T-helper 17 cell (primary cell): ENCODE results near the gene CRTC2. TPM values are rescaled to one million over a fixed set of nuclear protein-coding genes. Genes with fewer than 3 reads are reported as not detected.
"Not testable (repeated sequence)": the region's sequence is repeated elsewhere in the genome, so short reads cannot be mapped to it uniquely, and the experiment has no call there.

Source experiments
- ATAC-seq: fragments of 150-1000 bp; cut with Tn5 transposase; 2 replicates; pipeline ENCODE4 v1.10.0; 2021; ENCODE audit warnings: mild to moderate bottlenecking, moderate library complexity
- DNase-seq, 3 donors: peaks; one replicate each; pipeline versions ENCODE4 v3.0.0 to v3.0.0-alpha.2; 2020 to 2021
- H3K9me3 ChIP-seq: one replicate; pipeline ENCODE4 v1.7.0; 2013; ENCODE audit warnings: low read length, mild to moderate bottlenecking; ENCODE audit not compliant: control insufficient read depth, poor library complexity, severe bottlenecking
- H3K27ac Mint-ChIP-seq: one replicate; pipeline ENCODE4 v1.8.0; 2022; ENCODE audit warnings: mild to moderate bottlenecking, moderate library complexity, mixed read lengths
- H3K27me3 Mint-ChIP-seq: one replicate; pipeline ENCODE4 v1.8.0; 2022; ENCODE audit warnings: mixed read lengths
- H3K36me3 Mint-ChIP-seq: one replicate; pipeline ENCODE4 v1.8.0; 2022; ENCODE audit warnings: low read depth, mixed read lengths
- H3K4me1 Mint-ChIP-seq: one replicate; pipeline ENCODE4 v1.8.0; 2022; ENCODE audit warnings: mild to moderate bottlenecking, mixed read lengths
- H3K4me3 Mint-ChIP-seq: one replicate; pipeline ENCODE4 v1.8.0; 2022; ENCODE audit warnings: mild to moderate bottlenecking, moderate library complexity, mixed read lengths
- total RNA-seq, 4 donors: library from RNA in 2 of 4; stranded (reverse) in 2 of 4; gene quantifications; one replicate each; pipeline ENCODE4 v1.2.3 and lab custom pipeline; 2022 to 2026

CRTC2 gene
- total RNA-seq (100 to 1,000 TPM; 133 to 151 TPM), total RNA-seq (lab: John Stamatoyannopoulos, UW) (31.1 to 42.3 reads per million in 2 donors)

- Mint-ChIP-seq H3K4me1 (peaks cover 46% of the 10 kb centered on the region), H3K36me3 (peaks cover 10% of the 10 kb centered on the region), H3K4me3 (peak within 1 kb of the TSS; percentile 97), H3K27ac (peak within 1 kb of the TSS; percentile 96), H3K27me3 (no peaks in the 10 kb centered on the region)
- ATAC-seq (peak; percentile 91), DNase-seq (peak; percentile 91 to 95 (median 94))
- no peaks in the 10 kb centered on the region for H3K9me3 ChIP-seq
Observed at GRCh38 chr1:153958111-153958960, at the start of gene CRTC2. CRTC2 (minus strand) TSS chr1:153958612; CDS start chr1:153958497, 115 bp downstream.

GRCh38 chr1:154006136-154006535 lies 47.7 kb upstream of the CRTC2 start:
- no peak for ATAC-seq
- Mint-ChIP-seq H3K36me3 (peaks cover 3% of the 10 kb centered on the region), H3K4me3 (no peak overlapping the region), H3K27me3 (no peaks in the 10 kb centered on the region), H3K27ac (no peak overlapping the region), H3K4me1 (no peaks in the 10 kb centered on the region)
- DNase-seq = no peak
- no peaks in the 10 kb centered on the region for H3K9me3 ChIP-seq

DNA sequence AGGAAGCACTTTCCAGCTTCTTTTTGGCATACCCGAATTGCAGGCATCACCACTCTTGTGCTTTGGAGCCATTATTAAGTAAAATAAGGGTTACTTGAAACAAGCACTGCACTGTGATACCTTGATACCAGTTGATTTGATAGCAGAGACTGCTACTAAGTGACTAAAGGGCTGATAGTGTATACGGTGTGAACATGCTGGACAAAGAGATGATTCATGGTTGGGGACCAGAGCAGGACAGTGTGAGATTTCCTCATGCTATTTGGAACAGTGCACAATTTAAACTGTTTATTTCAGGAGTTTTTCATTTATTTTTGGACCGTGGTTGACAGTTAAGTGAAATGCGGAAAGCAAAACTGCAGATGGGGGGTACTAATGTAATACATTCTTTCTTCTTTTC lies 42.0 kb upstream of the CRTC2 start:
- Mint-ChIP-seq H3K27me3 (no peaks in the 10 kb centered on the region), H3K4me3 (no peak overlapping the region), H3K36me3 (no peaks in the 10 kb centered on the region), H3K4me1 (no peaks in the 10 kb centered on the region), H3K27ac (no peak overlapping the region)
- H3K9me3 ChIP-seq = no peaks in the 10 kb centered on the region
- no peak for ATAC-seq
- no peak for DNase-seq

- DNase-seq, H3K27me3 Mint-ChIP-seq, ATAC-seq, H3K9me3 ChIP-seq, H3K4me3 Mint-ChIP-seq, H3K36me3 Mint-ChIP-seq, H3K4me1 Mint-ChIP-seq: not testable (repeated sequence)
- H3K27ac Mint-ChIP-seq = peak overlapping the region; percentile 68
Observed at GRCh38 chr1:153996882-153997281, 38.5 kb upstream of the CRTC2 start.

- H3K27me3 Mint-ChIP-seq = no peaks in the 10 kb centered on the region
- DNase-seq (no peak), ATAC-seq (no peak)
- peaks cover 10% of the 10 kb centered on the region for H3K36me3 Mint-ChIP-seq
- no peak overlapping the region for H3K27ac Mint-ChIP-seq
- H3K9me3 ChIP-seq = no peaks in the 10 kb centered on the region
- peaks cover 19% of the 10 kb centered on the region for H3K4me1 Mint-ChIP-seq
- no peak overlapping the region for H3K4me3 Mint-ChIP-seq
Observed at GRCh38 chr1:153995640-153996039, 37.2 kb upstream of the CRTC2 start.

DNA sequence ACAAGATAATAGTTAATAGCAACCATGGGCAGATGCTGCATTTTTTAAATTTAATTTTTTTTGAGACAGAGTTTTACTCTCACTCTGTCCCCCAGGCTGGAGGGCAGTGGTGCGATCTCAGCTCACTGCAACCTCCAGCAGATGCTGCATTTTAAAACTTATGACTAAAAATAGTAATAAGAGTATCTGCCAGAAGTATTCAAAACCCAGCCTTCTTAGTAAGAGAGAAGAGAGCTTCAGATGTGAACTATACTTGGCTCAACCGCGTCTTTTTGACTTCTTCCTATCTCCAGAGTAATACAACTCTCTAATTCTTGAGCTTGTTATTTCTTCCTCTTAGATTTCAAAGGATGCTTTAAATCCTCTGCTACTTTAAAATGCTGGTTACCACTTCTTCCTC lies 36.8 kb upstream of the CRTC2 start:
- H3K4me1 Mint-ChIP-seq = peaks cover 23% of the 10 kb centered on the region
- no peak overlapping the region for H3K4me3 Mint-ChIP-seq
- ATAC-seq (no peak), DNase-seq (no peak)
- H3K36me3 Mint-ChIP-seq = peaks cover 11% of the 10 kb centered on the region
- H3K9me3 ChIP-seq = no peaks in the 10 kb centered on the region
- no peaks in the 10 kb centered on the region for H3K27me3 Mint-ChIP-seq
- H3K27ac Mint-ChIP-seq = peak overlapping the region; percentile 77

DNA sequence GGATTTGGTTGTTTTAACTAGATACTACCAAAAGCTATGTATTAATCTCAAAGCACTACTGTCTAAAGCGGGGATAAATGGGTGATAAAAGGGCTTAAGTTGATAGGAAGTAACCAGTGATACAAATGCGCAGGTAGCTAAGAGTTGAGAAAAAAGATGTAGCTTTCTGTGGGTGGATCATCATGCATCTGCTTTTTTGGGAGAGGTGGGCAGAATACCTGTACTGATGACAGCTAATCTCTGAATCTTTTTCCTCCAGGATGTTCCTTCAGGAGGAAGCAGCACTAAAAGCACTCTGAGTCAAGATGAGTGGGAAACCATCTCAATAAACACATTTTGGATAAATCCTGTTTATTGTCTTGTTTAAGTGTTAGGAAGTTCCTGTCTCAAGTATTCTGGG lies 33.4 kb upstream of the CRTC2 start:
- H3K9me3 ChIP-seq = no peaks in the 10 kb centered on the region
- ATAC-seq (no peak), DNase-seq (no peak)
- peak overlapping the region; percentile 98 for H3K27ac Mint-ChIP-seq
- H3K4me3 Mint-ChIP-seq = peak overlapping the region; percentile 97
- peaks cover 11% of the 10 kb centered on the region for H3K36me3 Mint-ChIP-seq
- H3K4me1 Mint-ChIP-seq = peaks cover 26% of the 10 kb centered on the region
- no peaks in the 10 kb centered on the region for H3K27me3 Mint-ChIP-seq

GRCh38 chr1:153991151-153991630 lies 32.8 kb upstream of the CRTC2 start:
- peak overlapping the region; percentile 98 for H3K27ac Mint-ChIP-seq
- DNase-seq = no peak

GRCh38 chr1:153990468-153991150 lies 32.2 kb upstream of the CRTC2 start, which contains the start of gene RPS27:
RPS27 (plus strand) TSS chr1:153990762; CDS start chr1:153990797, 35 bp downstream.
- Mint-ChIP-seq H3K27ac (peak within 1 kb of the TSS; percentile 98), H3K4me1 (peaks cover 32% of the 10 kb centered on the region)
- peak; percentile 88 for ATAC-seq

More at GRCh38 chr1:153991151-153991630, 32.8 kb upstream of the CRTC2 start:
- ATAC-seq = no peak
- H3K9me3 ChIP-seq = no peaks in the 10 kb centered on the region
- Mint-ChIP-seq H3K36me3 (peaks cover 11% of the 10 kb centered on the region), H3K4me1 (peaks cover 29% of the 10 kb centered on the region), H3K27me3 (no peaks in the 10 kb centered on the region), H3K4me3 (peak overlapping the region; percentile 97)

DNA sequence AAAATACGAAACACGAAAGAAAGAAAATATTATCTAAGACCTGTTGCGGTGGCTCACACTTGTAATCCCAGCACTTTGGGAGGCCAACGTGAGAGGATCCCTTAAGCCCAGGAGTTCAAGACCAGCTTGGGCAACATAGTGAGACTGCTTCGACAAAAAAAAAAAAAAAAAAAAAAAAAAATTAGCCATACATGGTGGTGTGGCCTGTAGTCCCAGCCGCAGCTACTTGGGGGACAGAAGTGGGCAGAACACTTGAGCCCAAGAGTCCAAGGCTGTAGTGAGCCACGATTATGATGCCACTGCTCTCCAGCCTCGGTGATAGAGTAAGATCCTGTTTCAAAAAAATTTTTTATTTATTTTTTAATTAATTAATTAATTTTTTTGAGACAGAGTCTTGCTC lies 29.2 kb upstream of the CRTC2 start:
- H3K4me3 Mint-ChIP-seq = no peak overlapping the region
- H3K27me3 Mint-ChIP-seq = peaks cover 16% of the 10 kb centered on the region
- H3K27ac Mint-ChIP-seq = peak overlapping the region; percentile 89
- peaks cover 33% of the 10 kb centered on the region for H3K4me1 Mint-ChIP-seq
- H3K36me3 Mint-ChIP-seq = peaks cover 8% of the 10 kb centered on the region
- H3K9me3 ChIP-seq = no peaks in the 10 kb centered on the region
- no peak for DNase-seq
- ATAC-seq = no peak

More at GRCh38 chr1:153990468-153991150, 32.2 kb upstream of the CRTC2 start, which contains the start of gene RPS27:
- no peaks in the 10 kb centered on the region for H3K9me3 ChIP-seq
- DNase-seq = peak; percentile 68 to 80 (median 78)
- Mint-ChIP-seq H3K4me3 (peak within 1 kb of the TSS; percentile 97), H3K27me3 (peaks cover 4% of the 10 kb centered on the region), H3K36me3 (peaks cover 11% of the 10 kb centered on the region)

GRCh38 chr1:153985941-153986761 lies 27.7 kb upstream of the CRTC2 start, which contains the start of gene RAB13:
RAB13 (minus strand) TSS chr1:153986339; CDS start chr1:153986236, 103 bp downstream.
- H3K9me3 ChIP-seq = no peaks in the 10 kb centered on the region
- no peak for ATAC-seq
- DNase-seq = no peak
- peak within 1 kb of the TSS; percentile 36 for H3K4me3 Mint-ChIP-seq
- peaks cover 16% of the 10 kb centered on the region for H3K27me3 Mint-ChIP-seq
- peak within 1 kb of the TSS; percentile 89 for H3K27ac Mint-ChIP-seq
- H3K36me3 Mint-ChIP-seq = peaks cover 2% of the 10 kb centered on the region
- H3K4me1 Mint-ChIP-seq = peaks cover 21% of the 10 kb centered on the region

GRCh38 chr1:153985341-153985912 lies 27.0 kb upstream of the CRTC2 start:
- peak overlapping the region; percentile 15 for H3K4me3 Mint-ChIP-seq
- H3K36me3 Mint-ChIP-seq = no peaks in the 10 kb centered on the region
- no peaks in the 10 kb centered on the region for H3K9me3 ChIP-seq
- H3K27ac Mint-ChIP-seq = peak overlapping the region; percentile 56
- DNase-seq (no peak), ATAC-seq (no peak)
- H3K4me1 Mint-ChIP-seq = peaks cover 15% of the 10 kb centered on the region
- peaks cover 16% of the 10 kb centered on the region for H3K27me3 Mint-ChIP-seq
